Fibroblast of skin of scalp (primary cell): ENCODE results near the gene PRR4. TPM values are rescaled to one million over a fixed set of nuclear protein-coding genes. Genes with fewer than 3 reads are reported as not detected.

ENCODE experiments used
- DNase-seq: peaks from one replicate; pipeline ENCODE4 v3.0.0-alpha.2; 2013
- polyA plus RNA-seq, 2 experiments: library from polyadenylated mRNA; unstranded; fragments of 120-200 nt; gene quantifications; one replicate each; pipeline ENCODE4 v1.2.1, GENCODE V29; 2013; ENCODE audit not compliant: insufficient read length in 2 of 2

PRR4 gene, protein sequence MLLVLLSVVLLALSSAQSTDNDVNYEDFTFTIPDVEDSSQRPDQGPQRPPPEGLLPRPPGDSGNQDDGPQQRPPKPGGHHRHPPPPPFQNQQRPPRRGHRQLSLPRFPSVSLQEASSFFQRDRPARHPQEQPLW
- polyA plus RNA-seq (2013, experiment 1 of 2; ENCODE audit: insufficient read length): 2.1 TPM
- 1.8 TPM for polyA plus RNA-seq (2013, experiment 2 of 2; ENCODE audit: insufficient read length)

DNA sequence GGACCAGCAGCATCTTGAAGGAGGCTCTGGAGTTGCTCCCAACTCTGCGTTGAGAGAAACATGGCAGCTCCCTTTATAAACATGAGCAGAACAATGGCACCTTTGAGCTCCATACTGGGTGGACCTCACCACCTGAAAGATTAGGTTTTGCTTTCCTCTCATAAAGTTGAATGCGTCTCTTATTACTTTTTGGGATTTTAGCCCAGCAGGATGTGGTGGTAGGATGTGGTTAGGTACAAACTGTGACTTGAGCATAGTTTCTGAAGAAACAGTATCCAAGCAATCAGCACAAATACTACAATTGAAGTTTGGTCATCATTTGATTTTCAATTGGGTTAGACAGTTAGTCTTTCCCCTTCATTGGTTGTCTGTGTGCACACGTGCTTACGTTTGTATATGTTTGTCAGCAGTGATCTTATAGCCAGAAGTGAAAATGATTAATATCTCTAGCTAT is at the start of gene PRR4:
TSS of gene PRR4 (minus strand) at position 51 of the 454 bp plus-strand sequence. CDS start at position 13, 38 bp downstream.
- DNase-seq: no peak

DNA sequence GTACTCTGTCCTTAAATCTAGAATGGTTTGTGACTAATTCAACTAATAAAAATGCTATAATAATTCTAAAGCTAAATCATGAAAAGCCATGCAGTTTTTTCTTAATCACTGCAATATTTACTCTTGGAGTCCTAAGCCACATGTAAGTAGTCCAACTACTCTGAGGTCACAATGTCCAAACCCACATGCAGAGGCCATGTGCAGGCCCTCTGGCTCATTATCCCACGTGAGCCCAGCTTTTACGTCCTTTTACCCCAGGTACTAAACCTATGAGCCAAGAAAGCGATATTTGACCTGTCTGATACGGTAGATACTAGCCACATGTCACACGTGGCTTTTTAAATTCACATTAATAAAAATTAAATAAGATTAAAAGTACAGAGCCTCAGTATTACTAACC is 47.6 kb upstream of the PRR4 start:
- DNase-seq: no peak

DNA sequence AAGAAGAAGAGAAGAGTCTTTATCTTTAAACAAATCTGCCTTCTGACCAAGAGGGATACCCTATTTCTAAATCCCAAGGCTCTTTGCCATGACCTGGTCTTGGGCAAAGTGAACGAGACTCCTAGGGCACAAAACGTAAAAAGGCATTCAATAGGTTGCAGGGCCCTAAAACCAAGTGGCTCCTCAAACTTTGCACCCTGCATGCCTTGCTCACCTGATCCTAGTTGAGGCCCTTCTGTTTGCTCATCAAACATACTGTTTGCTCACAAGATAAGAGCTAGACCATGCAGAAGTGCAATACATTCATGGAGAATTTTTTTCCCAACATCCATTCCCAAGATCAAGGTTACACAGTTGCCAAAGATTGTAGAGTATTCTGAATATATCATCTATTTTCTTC is 42.7 kb upstream of the PRR4 start:
- no peak for DNase-seq

DNA sequence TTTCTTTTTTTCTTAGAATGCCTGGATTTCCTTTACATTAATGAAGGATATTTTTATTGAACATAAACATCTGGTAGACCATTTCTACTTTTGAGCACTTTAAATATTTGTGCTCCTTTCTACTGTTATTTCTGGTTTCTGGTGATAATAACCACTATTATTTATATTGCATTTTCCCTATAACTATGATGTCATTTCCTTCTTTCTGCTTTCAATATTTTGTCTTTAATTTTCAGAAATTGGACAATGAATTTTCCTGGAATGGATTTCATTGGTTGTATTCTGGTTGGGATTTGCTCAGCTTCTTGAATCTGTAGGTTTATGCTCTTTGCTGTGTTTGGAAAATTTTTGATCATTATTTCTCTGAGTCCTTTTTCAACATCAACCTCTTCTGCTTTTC is 40.0 kb upstream of the PRR4 start:
- DNase-seq: no peak

DNA sequence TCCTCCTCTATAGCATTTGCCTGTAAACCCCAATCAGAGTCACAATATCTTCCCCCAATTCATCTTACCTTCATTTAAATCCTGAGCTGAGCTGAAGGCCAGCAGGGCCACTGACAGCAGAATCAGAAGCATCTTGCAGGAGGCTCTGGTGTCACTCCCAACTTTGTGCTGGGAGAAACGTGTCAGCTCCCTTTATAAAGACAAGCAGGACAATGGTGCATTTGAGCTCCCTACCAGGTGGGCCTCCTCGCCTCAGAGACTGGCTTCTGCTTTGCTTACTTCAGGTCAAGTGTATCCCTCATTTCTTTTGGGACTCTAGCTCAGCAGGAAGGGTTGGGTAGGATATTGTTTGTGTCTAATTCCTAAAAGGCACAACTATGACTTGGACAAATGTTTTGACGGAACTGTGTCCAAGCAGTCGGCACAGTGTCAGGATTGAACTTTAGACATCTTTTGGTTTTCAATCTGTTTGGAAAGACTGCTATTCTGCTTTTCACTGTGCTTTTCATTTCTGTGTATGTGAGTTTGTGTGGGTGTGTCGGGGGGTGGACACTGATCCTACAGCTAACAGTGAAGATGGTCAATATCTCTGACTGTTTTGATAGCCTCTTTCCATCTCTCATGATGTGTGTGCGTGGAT is 34.9 kb upstream of the PRR4 start, which contains the start of gene PRH1:
TSS of gene PRH1 (minus strand) at position 170 of the 640 bp plus-strand sequence. CDS start at position 132, 38 bp downstream.
- DNase-seq: no peak

DNA sequence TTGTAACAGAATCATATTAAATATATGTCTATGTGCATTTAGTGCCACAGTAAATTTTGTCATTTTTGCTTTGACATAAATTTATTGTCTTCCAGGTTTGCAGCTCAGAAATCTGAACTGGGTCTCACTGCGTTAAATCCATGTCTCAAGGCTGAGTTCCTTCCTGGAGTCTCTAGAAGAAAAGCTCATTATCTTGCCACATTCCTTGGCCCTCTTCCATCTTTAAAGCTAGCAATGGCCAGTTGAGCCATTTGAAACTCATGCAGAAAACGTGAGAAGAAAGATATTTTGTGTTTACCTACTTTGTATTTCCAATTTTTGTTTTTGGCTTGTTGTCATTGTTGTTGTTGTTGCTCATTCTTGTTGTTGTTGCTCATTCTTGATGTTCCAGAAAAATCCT is 24.1 kb upstream of the PRR4 start:
- peak; percentile 7 for DNase-seq

DNA sequence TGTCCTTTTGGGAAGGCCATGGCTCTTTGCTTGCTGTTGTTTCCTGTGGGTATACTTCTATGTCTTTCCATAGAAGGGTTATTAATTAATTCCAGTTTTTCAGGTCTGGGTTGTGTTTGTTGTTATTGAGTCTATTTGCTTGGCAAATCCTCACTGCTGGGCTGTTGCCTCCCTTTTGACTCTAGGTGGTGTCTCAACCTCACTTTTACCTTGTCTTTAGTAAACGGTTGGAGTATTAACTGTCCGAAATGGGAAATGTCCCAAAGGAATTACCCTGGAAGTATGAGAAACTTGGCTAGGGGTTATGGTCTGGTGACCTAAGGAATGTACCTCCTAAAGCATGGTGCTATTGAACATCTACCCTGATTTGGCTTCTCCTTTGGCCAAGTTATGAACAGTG is 18.1 kb upstream of the PRR4 start:
- no peak for DNase-seq

DNA sequence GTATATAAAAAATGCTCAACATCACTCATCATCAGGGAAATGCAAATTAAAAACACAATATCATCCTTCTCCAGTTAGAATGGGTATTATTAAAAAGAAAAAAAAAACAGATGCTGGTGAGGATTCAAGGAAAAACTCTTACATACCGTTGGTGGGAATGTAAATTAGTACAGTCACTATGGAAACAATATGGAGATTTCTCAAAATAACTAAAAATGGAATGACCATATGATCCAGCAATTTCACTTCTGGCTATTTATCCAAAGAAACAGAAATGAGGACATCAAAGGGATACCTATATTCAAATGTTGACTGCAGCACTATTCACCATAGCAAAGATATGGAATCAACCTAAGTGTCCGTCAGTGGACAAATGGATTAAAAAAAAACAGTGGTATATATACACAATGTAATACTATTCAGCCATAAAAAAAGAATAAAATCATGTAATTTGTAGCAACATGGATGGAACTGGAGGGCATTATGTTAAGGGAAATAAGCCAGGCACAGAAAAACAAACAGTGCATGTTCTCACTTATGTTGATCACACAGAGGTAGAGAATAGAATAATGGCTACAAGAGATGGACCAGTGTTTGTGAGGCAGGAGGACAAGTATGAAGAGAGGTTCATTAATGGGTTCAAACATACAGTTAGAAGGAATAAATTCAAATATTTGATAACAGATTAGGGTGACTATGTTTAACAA is 14.4 kb upstream of the PRR4 start:
- DNase-seq: no peak

DNA sequence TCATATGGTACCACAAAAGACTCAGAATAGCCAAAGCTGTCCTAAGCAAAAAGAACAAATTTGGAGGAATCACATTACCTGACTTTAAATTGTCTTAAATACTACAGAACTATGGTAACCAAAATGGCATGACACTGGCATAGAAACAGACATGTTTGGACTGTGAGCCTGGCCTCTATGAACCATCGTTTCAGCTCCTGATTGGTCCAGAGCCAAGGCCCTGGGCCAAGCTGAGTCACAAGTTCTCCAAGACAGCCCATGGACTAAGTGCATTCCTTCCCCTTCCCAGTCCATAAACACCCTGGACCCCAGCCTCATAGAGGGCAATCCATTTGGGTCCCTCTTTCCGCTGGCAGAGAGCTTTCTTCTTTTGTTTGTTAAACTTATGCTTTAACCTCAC is 12.1 kb upstream of the PRR4 start:
- DNase-seq: peak; percentile 3

DNA sequence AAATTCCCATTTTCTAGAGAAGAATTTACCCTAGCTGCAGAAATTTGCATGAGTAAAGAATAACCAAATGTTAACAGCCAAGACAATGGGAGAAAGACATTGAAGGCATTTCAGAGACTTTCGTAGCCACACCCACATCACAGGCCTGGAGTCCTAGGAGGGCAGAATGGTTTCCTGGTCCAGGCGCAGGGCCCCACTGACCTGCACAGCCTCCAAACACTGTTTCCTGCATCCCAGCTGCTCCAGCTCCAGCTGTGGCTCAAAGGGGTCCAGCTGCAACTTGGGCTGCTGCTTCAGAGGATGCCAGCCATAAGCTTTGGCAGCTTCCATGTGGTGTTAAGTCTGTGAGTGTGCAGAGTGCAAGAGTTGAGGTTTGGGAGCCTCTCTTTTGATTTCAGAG is 6.5 kb upstream of the PRR4 start:
- no peak for DNase-seq

DNA sequence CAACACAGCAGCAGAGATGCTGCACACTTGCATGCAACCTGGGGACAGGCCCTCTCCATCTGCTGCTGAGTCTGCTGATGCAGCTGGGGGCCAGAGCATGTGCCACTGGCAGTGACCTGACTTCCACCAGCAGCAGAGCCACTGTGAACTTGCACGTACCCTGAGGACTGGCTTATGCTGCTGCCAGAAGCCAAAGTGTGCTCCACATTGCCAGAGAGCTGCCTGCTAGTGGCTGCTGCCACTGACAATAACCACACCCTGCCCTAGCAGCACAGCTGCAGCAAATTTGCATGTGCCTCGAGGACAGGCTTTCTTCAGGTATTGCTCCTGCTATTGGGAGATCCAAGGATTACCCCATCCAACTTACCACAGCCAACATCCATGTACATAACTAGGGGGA is 4.5 kb upstream of the PRR4 start:
- DNase-seq: no peak

DNA sequence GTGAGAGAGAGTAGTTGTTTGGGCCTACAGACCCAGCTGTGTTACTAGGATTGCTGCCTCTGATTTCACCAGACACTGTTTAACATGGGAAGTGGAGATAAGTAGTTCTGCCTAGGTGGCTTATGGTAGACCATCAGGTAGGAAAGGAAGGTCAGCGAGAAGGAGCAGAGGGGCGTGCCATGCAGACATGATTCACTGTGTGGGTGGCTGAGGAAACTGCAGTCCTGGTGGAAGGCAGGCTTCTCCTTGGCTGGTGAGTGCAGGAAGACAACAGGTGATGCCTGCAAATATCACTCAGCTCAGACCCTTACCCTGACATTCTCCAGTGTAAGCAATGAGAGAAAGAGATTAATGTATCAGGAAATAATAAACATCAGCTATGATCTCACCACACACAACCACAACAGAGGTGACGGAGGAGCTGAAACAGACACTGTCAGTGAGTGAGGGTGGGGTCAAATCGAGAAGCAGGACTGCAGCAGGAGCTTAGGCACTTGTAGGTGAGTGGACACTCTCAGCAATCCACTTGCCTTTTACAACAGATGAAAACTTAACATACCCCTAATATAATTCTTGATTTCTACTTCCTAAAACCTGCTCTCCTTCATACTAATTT is 2.1 kb upstream of the PRR4 start:
- DNase-seq: no peak

DNA sequence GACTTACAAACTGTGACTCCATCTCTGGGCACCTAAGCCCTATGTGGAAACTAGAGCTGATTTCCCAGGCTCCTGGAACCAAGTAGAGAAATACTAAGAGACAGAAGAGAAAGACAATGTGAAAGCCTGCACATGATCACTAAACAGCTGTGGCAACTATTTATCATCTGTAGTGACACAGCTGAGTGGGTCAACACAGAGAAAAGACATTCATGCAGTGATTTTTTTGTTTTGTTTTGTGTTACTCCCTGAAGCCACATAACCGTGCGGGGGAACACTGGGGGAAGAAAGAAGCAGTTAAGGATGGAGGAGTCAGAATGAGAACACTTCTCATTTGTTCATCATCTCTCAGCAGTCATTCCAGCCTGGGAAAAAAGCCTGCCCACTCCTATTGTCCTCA is 1.5 kb downstream of the PRR4 start:
- no peak for DNase-seq

DNA sequence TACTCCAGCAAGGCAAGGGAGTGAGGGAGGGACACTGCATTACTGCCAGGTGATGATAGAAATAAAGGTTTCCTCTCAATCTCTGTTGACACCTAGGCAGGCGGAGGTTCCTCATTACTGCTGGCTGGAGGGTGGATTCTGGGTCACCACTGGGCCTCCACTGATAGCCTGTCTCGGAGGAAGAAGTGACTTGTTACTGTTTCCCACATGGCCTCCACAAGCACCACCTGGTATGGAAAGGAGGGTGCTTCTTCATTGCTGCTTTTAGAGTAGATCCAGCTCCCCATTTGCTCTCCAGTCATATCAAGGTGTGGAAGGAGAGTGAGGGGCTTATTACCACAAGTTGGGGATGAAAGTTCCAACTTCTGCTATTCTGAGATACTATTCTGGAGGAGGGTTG is 6.4 kb downstream of the PRR4 start:
- DNase-seq: no peak

DNA sequence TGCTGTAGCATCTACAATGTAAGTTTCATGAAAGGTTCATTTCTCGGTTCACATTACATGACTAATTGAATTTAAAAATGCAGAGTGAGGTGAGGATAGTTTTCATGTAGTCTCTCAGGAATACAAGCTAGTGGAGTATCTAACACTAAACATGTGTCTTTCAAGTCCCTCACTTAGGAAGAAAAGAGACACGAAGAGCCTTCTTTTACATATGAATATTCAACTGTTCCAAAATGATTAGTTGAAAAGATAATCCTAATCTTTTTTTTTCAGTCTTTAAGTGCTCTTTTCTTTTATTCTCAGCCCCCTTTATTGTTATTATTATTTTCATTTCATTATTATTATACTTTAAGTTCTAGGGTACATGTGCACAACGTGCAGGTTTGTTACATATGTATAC is 10.8 kb downstream of the PRR4 start:
- no peak for DNase-seq

DNA sequence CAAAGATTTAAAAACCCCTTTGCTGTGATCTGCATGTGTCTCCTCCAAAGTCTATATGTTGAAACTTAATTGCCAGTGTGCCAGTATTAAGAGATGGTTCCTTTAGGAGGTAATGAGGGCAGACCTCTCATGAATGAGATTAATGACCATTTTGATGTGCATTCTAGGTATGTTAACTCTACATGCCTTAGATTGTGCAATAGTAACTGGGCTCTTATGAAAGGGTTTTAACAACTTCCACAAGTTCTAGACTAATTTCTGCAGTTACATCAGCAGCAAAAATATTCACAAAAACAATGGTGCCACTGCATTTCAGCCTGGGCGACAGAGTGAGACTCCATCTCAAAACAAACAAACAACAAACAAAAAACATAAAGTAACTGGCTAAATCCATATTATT is 19.3 kb downstream of the PRR4 start:
- DNase-seq: peak; percentile 9

DNA sequence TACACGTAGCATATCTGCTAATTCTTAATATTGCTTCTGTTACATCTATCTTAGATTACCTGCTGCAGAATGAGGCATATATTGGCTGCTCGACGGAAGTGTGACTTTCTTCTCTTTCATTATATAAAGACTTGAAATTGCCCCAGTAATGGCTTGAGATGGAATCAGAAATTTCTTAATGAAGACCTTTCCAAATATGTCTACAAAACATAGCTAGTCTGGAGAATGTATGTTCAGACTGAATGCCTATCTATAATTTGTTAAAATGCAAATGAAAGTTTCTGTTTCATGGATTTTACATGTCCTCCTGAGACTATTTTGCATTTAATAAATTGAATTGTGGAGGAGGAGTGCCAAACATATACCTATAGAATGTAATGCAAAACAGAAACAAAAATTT is 23.0 kb downstream of the PRR4 start, which contains the start of gene TAS2R10:
TSS of gene TAS2R10 (minus strand) at position 101 of the 400 bp plus-strand sequence. CDS start at position 12, 89 bp downstream.
- DNase-seq: no peak

DNA sequence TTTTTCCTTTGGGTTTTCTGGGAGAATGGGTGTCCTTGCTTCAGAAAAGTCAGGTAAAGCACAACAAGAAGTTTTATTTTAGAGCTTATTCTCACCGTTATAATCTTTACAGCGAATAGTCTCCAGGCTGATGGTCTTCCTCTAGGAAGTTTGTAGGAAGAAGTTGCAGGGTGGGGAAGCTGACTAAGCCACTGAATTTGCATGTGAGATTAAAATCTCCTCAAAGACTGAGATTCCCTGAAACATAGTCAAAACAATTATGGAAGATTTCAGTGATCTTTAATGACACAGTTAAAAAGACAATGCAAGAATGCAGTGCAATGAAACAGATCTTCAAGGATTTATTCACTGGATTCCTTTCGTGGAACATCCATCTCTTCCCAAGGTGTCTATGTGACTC is 24.3 kb downstream of the PRR4 start:
- DNase-seq: no peak

DNA sequence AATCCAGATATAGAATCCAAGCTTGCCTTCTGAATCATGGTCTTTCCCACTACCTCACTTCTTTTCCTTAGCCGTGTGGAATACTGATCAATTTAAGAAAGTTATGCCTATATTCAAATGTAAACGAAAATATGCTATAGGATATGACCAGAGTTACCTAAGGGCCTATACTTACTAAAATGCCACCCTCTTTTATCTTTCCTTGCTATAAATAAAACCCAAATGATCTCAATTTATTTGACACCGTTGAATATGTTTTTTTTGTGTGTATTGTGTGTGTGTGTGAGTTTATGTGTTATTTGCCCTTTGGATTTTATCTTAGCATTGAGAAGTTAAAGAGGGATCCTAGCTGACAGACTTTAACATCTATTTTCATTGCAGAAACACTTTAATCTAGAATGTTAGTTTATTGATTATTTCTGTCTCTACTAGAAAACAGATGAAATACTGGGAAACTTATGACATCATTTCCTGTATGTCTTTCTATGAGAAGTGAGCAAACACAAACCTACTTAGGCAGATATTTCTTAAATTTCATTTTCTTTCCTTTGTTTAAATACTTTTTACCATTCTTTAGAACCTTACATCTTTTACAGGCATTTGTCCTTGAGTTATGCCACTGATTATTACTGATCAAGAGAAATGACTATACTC is 37.3 kb downstream of the PRR4 start:
- DNase-seq: no peak

DNA sequence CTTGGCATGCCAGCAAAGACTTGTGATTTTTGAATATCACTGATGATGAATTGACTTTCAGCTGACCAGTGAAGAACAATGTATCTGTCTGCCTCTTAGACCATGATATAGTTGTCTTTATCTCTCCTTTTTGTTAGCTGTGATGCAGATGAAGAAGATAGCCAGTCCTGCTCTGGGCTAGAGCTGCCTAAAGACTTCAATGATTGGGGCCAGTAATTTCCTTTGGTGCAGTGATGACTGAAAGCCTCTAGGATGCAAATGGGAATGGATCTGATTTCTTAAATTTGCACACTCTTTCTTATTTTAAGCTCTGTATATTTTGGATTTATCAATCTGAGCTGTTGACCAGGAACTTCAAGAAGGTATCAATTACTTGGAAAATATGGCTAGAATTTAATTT is 39.2 kb downstream of the PRR4 start, which contains the start of gene TAS2R9:
TSS of gene TAS2R9 (minus strand) at position 101 of the 400 bp plus-strand sequence. CDS start at position 8, 93 bp downstream.
- DNase-seq: no peak

DNA sequence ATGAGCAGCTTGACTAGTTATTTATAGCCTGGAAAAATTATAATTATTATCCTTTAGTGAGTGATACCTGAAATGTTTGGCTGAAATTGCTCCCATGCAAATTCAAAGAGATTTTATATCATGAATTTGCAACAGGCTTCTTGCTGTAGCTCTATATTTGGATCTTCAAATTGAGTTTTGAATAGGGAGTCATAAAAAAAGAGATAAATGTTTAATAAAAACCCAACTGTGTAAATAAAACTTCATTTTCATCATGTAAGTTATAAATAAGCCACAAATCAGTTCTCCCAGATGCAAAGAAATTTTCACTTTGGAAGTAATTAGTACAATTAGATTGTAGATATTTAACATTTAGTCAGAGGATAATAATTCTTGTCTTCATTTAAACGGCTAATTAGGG is 42.1 kb downstream of the PRR4 start, which contains the start of gene TAS2R8:
TSS of gene TAS2R8 (minus strand) at position 101 of the 400 bp plus-strand sequence. CDS start 306 bp downstream, outside the sequence.
- no peak for DNase-seq

DNA sequence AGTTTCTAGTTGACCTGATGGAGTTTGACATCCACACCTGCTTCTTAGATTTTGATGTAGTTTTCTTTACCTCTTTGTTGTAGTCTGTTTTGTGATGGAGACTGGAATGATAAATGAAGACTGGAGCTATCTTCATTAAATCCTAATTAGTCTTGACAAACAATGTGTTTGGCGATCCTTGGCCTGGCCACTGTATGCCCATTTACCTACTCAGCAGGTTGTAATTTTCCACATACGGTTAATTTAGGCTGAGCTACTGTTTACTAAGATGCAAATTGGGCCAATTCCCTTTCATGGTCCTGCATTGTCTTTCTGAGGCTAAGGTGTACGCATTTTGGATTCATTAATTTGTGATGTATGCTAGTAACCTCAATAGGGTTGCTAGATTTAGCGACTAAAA is 46.7 kb downstream of the PRR4 start, which contains the start of gene TAS2R7:
TSS of gene TAS2R7 (minus strand) at position 41 of the 400 bp plus-strand sequence. CDS start 57 bp downstream, outside the sequence.
- no peak for DNase-seq
